Mammary epithelial cell (primary cell): ENCODE measurements around the gene RGS9BP.

Source experiments
- EZH2 ChIP-seq: IDR thresholded peaks from 2 replicates; pipeline ENCODE4 v1.6.1; 2012; ENCODE audit warnings: low read length, inconsistent platforms, borderline replicate concordance
- TF ChIP-seq, protein P1 (sequence below), 2 donors: IDR thresholded peaks in 1 of 2; conservative IDR thresholded peaks in 1 of 2; 2 replicates each; pipeline ENCODE4 v1.5.1; 2011 to 2012; ENCODE audit warnings: inconsistent platforms in 2 of 2, low read length in 2 of 2, mild to moderate bottlenecking in 2 of 2, control low read depth in 1 of 2, low read depth in 1 of 2; ENCODE audit not compliant: insufficient read depth in 1 of 2; ENCODE audit errors: extremely low read depth in 1 of 2

DNA sequence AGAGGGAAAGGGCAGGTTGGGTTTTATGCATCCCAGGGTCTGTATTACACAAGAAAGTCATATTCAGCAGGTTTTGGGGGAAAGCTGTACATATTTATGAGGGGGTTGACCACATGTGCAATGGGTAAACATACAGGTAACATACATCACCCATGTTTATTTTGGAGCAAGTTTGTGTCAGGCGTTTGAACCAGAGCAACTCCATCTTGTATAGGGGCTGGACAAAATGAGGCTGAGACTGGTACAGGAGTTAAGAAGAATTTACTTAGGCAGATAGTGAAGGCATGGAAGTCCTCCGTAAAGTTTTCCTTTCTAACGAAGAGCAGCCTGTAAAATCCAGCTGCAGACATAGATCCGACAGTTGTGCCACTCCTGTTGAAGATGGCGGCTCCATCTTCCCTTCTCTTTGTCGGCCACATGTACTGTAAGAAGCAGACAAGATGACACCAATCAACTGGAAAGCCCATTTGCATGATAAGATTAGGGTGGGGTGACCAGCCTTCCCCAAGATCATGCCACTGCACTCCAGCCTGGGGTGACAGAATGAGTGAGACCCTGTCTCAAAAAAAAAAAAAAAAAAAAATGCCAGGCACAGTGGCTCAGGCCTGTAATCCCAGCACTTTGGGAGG lies 11.3 kb downstream of the RGS9BP start:
- TF ChIP-seq, protein P1, sequence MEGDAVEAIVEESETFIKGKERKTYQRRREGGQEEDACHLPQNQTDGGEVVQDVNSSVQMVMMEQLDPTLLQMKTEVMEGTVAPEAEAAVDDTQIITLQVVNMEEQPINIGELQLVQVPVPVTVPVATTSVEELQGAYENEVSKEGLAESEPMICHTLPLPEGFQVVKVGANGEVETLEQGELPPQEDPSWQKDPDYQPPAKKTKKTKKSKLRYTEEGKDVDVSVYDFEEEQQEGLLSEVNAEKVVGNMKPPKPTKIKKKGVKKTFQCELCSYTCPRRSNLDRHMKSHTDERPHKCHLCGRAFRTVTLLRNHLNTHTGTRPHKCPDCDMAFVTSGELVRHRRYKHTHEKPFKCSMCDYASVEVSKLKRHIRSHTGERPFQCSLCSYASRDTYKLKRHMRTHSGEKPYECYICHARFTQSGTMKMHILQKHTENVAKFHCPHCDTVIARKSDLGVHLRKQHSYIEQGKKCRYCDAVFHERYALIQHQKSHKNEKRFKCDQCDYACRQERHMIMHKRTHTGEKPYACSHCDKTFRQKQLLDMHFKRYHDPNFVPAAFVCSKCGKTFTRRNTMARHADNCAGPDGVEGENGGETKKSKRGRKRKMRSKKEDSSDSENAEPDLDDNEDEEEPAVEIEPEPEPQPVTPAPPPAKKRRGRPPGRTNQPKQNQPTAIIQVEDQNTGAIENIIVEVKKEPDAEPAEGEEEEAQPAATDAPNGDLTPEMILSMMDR (conservative IDR thresholded peaks at IDR 0.05 in 1 of 2, IDR thresholded peaks at IDR 0.05 in 1 of 2; ENCODE audit: extremely low read depth in 1 of 2, insufficient read depth in 1 of 2, low read depth in 1 of 2, low read length in 2 of 2): no peak
- no peak for TF ChIP-seq EZH2
